Inflammatory macrophage treated with lipopolysaccharide for 1 hour (primary cell): ENCODE results near the gene EXOC4.
"Not testable (repeated sequence)": the region's sequence is repeated elsewhere in the genome, so short reads cannot be mapped to it uniquely, and the experiment has no call there.

Experiments
- DNase-seq, 2 donors: peaks; one replicate each; pipeline ENCODE4 v3.0.0-alpha.2; 2020 to 2022

Gene EXOC4

DNA sequence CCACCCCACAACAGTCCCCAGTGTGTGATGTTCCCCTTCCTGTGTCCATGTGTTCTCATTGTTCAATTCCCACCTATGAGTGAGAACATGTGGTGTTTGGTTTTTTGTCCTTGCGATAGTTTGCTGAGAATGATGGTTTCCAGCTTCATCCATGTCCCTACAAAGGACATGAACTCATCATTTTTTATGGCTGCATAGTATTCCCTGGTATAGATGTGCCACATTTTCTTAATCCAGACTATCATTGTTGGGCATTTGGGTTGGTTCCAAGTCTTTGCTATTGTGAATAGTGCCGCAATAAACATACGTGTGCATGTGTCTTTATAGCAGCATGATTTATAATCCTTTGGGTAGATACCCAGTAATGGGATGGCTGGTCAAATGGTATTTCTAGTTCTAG is 26.1 kb downstream of the EXOC4 start:
- not testable (repeated sequence) for DNase-seq

DNA sequence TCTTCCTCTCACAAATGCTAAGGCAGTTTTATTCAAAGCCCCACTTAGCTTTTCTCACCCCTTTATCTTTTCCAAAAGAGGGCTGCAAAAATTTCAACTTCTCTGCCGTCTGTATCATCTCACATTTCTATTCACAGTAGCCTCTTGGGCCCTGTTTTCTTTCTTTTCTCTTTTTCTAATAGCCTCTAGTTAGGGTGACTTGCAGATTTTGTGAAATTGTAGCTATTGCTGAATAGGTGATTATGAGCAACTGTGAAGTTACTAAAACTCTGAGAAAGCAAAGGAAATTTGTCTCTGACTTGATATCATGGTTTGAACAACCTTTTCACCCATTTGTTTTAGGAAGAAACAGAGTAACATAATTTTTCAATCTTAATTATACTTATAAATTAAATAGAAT is 29.2 kb downstream of the EXOC4 start:
- no peak for DNase-seq

DNA sequence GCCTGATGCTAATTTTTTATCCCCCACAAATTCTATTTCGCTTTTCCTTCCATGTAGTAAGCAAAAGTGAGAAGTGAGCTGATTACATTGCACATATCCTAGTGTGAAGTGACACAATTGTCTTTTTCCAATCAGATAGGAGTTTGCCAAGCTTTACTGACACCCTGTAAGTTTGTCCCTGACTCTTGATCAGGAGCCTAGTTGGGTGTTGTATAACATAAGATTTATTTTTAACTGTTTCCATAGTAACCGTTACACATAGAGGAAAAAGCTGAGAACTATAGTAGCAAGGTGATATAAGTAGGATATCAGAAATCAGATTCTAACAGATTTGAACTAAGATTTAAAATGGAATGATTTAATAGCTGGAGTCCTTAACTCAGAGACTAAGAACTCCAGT is 31.2 kb downstream of the EXOC4 start:
- DNase-seq, result no peak

DNA sequence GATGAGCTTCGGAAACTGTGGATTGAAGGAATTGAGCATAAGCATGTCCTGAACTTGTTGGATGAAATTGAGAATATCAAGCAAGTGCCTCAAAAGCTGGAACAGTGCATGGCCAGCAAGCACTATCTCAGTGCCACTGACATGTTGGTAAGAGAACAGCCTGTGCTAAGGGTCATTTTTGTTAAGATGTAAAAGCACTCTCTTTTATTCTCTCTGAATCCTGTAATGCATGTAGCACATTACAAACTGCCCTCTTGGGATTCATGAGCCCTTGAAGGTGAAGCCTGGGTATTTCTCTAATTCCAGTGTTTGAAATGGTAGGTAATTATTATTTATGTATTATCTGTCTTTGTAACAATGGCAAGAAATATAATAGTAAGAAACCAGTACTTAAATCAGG is 36.1 kb downstream of the EXOC4 start:
- DNase-seq, result no peak

DNA sequence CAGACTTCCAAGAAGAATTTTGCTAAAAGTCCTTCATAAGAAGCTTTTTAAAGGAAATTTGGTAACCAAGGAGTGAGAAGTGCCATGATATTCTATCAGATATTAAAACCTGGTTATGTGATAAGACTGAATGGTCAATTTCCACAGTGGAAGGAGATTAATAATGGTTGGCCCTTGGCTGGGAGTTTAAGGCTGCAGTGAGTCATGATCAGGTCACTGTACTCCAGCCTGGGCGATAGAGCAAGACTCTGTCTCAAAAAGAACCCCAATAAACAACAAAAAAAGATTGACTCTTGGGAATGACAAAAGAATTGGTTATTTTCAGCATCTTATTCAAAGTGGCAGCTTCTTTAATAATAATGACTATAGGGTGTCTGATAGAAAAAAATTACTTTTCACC is 37.2 kb downstream of the EXOC4 start:
- no peak for DNase-seq

DNA sequence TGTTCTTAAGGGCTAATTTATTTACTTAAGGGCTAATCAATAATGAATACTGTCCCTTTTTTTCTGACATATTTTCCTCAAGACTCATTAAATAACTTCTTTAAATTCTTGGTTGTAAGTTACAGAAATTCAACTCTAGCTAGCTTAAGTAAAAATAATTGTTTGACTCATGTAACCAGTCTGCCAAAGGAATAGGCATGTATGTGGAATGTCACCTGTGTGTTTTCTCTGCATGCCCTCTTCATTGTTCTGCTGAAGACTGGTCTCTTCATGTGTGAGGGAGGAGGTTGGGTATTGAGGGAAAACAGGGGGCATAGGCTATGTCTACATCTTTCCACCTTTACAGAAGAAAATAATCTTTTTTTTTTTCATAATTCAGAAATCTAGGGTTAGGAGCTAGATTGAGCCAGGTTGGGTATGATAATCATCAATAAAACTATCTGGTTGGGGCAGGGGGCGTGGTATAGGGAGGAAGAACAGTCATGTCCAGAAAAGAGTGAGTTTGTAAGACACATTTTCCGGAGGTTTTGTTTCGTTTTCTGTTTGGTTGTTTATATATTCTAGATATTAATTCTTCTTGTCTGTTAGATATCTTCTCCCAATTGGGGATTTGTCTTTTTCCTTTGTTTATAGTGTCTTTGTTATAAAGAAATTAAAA is 37.9 kb downstream of the EXOC4 start:
- no peak for DNase-seq

DNA sequence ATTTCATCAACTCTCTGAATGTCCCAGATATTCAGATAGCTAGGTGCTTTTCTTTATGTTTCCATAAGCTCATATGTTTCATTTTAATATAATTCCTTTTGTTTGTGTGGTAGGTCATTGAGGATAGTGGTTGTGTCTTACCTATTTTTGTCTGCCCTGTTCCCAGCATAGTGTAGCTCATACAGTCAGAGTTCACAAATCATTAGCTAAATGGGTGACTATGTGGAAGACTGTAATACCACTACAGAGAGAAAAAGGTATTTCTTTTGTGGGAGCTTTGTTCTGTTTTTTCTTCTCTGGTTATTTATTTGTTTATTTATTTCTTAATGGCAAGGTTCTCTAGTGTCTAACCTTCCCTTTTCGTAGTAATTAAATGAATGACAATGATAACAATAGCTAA is 39.8 kb downstream of the EXOC4 start:
- DNase-seq, result no peak

DNA sequence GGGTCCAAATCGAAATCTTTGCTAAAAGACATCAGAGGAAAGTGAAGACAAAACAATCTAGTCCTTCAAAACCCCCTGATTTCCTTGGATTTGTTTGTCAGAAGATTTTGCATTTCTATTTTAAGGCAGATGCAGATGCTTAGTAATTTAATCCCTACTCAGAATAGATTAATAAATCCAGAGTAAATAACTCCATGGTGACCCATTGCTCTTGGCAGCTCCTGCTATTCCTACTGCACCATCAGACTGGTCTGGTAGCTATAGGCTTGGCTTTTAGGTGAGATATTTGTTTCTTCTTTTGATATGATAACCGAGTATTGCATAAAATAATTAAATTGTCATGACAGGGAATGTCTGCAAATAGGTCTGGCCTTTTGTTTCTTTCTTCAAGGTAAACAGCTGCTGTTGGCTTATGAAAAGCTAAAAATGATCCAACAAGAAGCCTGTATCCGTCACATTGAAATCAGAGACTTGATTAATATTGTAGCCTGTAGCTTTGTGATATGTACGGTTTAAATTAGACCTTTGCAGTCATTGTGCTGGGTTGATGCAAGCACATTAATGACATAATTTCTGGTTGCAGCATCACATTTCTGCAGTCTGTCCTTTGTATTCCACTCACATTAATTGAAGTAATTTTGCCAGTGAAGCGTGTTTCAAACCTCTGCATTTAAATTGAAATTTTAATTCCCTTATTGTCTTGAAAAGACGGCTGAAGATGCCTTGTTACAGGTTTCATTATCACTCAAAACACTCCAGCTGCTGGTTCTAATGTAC is 40.7 kb downstream of the EXOC4 start:
- no peak for DNase-seq

DNA sequence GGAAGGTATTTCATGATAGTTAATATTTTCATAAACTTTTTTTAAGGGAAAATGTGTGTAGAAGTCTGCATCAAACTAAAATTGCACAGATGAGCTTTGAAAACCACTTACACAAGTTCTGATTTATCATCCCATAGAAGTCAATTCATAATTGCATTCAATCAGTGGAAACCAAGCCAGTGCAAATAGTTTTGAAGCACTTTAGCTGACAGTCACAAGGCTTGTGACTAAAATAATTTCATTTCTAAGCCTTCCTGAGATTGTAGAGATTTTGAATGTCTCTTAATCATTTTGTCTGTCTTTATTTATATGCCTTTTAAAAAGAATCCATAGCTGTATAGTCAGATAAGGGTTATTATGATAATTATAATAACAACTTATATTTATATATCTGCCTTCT is 41.4 kb downstream of the EXOC4 start:
- DNase-seq, result no peak

DNA sequence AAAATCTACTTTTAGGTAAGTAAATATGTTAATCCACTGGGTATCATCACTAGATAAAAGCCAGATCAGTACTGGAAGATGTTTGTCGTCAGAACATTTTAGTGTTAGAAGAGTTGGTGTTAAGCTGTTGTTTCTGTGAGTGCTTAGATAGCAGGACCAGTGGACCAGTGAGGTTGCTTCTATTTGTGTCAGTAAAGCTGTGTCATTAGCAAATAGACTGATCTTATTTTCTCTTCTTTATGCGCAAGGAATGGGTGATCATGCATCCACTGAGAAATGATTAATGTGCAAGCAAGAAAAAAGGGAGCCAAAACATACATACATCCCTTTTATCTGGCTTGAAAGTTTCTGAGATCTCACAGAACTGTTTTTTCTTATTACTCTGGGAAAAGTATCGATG is 42.6 kb downstream of the EXOC4 start:
- DNase-seq, result no peak

DNA sequence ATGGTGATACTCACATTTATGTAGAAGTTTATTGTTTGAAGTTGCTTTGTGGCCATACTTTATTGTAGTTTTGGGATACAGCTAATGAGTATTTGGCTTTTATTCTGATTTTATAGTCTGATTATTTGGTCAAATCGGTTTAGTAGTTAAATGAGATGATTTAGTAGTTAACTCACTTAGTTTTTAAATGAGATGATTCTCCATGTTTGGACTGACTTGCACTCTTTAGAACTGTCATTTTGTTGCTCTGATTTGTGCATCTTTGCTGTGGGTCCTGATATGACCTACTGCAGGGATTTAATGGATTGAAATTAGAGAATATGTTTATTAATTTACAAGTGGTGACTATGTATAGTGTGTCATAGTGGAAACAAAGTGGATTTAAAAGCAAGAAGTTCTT is 44.2 kb downstream of the EXOC4 start:
- no peak for DNase-seq

DNA sequence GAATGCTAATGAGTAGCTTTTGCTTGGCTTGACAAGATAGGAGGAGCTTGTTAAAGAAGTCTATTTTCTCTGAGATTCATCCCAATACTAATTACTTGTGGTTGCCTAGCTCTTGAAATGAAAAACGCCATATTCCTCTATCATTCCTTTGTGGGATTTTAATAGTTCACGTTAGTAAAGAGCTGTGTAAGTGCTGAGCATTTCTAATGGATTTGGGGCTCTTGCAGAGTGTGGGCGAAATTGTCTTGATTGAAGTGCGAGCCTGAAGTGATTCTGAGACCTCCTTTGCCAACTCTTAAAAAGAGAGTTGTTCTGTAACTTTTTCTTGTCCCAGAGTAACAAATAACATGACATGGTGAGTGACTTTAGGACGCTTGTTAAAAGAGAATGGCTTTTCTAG is 45.2 kb downstream of the EXOC4 start:
- no peak for DNase-seq

DNA sequence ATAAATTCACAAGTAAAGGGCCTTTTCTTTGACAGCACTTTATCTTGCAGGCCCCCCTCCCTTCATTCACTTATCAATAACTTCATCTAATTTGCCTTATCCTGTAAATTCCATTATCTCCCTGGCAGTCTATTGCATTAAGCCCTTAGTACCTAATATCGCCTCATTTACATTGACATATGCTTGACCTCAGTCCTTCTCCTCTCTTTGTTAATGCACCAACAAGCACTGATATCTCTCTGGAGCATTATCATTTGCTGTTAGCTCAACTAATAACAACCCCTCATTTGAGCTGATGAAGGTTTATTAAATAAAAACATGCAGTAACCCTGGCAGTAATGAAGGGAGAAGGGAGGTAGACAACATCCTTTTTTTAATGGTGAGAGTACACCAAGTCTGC is 46.8 kb downstream of the EXOC4 start:
- no peak for DNase-seq

DNA sequence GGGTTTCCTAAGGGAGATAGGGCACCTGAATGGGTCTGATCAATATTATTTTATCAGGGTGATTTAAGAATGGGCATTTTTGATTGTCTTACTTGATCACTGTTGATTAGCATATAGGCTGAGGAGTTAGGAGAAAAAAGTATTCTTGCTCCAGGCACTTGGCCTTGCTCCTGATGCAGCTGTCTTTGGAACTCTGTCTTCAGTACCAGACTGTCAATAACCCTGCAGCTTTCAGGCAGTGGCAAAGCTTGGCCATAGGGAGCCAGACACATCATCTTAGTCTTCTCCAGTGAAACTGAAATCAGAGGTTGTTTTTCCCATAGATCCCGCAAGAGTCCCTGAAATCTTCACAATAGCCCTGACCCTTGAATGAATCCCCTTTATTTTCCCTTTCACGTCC is 47.2 kb downstream of the EXOC4 start:
- no peak for DNase-seq

DNA sequence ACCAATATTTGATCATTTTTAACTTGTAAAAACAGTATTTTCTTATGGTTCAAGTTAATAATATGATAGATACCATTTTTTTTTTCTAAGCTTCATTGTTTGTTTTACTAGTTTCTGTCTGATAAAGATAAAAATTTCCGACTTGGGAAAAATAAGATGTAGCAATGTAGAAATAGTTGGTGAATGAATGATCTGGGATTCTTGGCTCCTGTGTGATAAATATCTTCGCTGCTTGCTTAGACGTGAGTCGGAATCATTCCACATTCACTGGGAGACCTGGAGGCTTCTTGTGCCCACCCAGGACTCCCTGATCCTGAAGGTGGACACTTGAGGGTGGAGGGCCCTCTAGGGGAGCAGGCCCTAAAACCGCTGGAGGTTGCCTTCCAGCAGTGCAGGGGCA is 47.9 kb downstream of the EXOC4 start:
- DNase-seq, result no peak

DNA sequence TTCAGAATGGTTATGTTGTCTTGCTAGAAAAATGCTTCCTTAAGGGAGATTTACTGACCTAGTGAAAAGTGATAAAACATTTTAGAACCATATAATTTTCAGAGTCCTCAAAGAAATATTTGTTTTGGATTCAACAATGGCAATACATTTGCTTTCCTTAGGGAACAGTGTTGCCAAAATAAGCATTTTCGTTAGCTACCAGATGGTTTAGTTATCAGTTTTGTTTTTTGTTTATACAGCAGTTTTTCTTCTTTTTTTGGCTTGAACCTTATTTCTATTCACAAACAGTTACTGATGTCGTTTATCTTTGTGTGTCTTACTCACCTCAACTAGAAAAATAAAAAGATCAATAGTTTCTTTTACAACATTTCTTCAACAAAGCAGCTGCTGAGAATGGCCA is 48.6 kb downstream of the EXOC4 start:
- DNase-seq, result no peak

DNA sequence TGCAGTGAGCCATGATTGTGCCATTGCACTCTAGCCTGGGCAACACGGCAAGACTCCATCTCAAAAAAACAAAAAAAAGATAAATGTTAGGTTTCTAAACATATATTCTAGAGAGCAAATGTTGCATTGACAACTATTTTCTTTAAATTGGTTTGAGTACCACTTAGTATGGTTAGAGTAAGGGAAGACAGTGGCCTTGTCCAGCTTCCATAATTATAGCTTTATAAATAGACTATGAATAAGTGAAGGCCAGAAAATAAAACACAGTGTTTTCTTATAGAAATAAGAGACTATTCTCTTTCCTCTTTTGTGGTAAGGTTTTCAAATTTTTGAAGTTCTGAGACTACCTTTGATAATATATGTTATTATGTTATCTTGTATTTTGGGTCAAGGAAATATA is 50.5 kb downstream of the EXOC4 start:
- no peak for DNase-seq

DNA sequence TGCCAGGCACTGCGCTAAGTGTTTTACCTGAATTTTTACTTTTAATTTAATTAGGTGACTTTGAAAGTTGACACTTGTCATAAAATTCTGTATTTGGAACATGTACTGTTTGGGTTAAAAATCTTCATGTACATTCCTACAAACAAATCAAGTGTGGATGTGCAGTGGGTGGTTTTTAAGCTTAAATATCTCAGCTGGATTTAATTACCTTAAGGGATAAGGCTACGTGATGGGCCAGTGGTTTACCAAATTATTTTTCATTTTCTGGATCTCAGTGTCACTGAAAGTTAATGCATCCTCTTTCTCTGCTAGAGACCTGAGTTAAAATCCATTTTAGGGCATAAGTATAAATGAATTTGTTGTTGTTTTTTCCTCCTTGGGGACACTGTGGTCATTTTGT is 51.1 kb downstream of the EXOC4 start:
- DNase-seq, result no peak

DNA sequence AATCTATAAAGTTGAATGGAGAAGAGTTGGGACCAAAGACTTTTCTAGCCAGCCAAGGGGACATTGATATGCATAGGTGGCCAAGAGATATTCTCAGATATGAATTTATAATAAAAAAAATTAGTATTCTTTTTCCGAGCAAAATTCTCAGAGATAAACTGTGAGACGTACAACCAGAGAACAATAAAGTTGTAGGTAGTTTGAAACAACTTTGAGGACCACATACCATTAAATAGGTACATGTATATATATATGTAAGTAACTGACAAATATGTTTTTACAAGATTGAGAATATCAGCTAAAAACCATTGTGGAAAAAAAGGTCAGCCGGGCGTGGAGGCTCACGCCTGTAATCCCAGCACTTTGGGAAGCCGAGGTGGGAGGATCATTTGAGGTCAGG is 56.5 kb downstream of the EXOC4 start:
- DNase-seq, result no peak

DNA sequence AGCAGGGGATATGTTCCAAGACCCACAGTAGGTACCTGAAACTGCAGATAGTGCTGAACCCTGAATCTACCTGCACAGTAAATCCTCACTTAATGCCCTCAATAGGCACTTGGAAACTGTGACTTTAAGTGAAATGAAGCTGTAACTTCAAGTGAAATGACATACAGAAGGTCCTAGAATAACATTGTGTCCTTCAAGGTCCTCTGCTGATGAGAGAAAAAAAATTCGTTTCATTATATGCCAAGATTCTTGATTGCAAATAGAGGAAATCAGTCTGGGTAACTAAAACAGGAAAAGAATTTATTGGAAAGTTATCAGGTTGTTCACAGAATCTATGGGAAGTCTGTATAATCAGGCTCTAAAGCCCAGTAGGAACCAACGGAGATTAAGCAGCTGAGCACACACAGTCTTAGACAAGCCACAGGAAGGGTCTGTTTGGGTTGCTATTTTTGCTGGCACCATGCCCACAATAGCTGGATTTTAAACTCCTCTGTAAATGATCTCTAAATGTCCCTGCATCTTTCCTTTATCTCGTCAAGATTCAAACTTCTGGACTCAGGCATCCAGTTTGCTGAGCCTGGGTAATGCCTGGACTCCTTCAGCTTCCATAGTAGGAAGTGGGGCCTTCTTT is 57.5 kb downstream of the EXOC4 start:
- no peak for DNase-seq

DNA sequence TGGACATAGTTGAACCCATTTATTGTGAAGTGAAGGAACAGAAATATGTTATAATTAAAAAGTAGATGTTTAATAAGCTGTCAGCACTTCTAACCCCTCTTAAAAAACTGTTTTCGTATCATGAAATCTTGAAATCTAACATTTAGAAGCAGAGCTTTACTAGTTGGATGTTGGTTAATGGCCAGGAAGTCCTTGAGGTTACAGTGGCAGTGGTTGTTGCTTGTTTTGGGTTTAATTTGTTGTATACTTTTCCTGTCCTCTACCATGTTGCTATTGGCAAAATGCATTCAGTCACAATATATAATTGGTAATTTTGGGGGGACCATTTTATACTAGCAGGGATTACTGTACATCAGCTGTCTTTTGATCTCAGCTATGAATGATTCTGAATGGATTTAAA is 60.7 kb downstream of the EXOC4 start:
- DNase-seq, result no peak

DNA sequence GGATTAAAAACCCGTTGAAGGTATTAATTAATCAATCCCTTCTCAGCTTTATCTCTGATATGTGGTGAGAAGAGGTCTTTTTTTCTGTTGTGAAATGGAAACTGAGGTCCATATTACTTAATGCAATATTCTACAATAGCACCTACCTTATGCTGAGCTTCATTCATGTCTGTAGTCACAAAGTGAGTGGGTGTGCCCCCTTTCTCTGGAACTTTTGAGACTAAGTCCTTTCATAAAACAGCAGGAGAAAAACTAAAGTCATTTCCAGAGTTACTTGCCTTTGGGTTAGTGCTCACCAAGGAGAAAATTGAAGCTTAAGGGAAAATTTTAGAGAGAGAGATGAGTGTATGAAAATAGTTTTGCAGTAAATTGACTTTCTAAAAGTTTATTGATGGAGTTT is 61.2 kb downstream of the EXOC4 start:
- DNase-seq, result no peak

DNA sequence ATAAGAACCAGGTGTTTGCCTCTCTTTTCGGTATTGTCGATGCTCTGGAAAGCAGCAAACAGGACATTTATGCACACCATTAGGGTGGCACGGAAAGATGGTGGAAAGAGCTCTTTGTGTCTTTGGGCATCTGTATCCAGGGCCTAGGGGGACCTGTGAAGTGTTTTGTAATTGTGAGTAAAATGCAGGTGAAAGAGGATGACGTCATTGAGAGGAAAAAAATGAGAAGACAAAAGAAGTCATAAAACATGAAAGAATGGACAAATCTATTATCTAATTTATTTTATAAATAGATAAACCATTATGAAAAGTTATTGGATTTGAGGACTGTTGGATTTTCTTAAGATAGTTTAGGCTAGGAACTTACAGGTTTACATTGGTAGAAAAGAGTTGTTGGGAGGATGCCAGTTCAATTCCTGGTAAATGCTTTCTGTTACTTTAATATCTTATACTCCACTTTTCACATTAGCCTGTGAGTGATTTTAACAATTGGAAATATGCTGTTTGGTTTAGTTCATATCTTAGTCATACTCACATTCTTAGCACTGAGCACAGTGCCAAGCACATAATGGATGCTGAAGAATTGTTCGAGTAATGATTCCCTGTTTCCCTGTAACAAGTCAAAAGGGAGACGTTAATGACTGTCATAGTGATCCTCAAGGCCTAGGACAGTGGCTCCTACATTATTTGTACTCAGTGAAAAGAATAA is 62.6 kb downstream of the EXOC4 start:
- DNase-seq, result no peak

DNA sequence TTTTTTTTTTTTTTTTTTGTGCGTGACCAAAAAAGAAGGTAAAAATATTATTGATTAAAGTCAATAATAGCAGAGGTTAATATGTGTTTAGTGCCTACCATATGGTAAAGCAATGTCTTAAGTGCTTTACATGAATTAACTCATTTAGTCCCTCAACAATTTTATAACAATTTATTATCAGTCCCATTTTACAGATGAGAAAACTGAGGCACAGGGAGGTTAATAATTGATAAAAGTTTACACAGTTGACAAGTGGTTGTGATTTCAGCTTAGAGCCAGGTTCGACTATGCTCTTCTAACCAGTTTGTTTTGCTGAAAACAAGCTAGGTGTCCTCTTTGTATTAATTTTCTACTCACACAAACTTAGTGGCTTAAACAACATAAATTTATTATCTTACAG is 67.0 kb downstream of the EXOC4 start:
- DNase-seq, result no peak
